Measurements from ENCODE around the gene HOMER1.

The HOMER1 gene

GRCh38 chr5:79512471-79513307 lies 1.2 kb downstream of the HOMER1 start:
- peak; percentile 41 for DNase-seq (ENCODE audit: low read depth)
- H3K4me3 ChIP-seq (replicated peaks; ENCODE audit: low read depth, low read length), result peak overlapping the region; percentile 81

GRCh38 chr5:79512049-79512448 lies 1.9 kb downstream of the HOMER1 start:
- peak overlapping the region; percentile 81 for H3K4me3 ChIP-seq (replicated peaks; ENCODE audit: low read depth, low read length)
- TF ChIP-seq CTCF (IDR thresholded peaks at IDR 0.05; ENCODE audit: low read length, missing control alignments), result no peak
- no peak for DNase-seq (ENCODE audit: low read depth)

More at GRCh38 chr5:79512471-79513307, 1.2 kb downstream of the HOMER1 start:
- no peak for TF ChIP-seq CTCF (IDR thresholded peaks at IDR 0.05; ENCODE audit: low read length, missing control alignments)

- no peak overlapping the region for H3K4me3 ChIP-seq (replicated peaks; ENCODE audit: low read depth, low read length)
- DNase-seq (ENCODE audit: low read depth), result no peak
- TF ChIP-seq CTCF (IDR thresholded peaks at IDR 0.05; ENCODE audit: low read length, missing control alignments), result no peak
These were observed 3.3 kb downstream of the HOMER1 start for GRCh38 chr5:79510638-79511037.

- DNase-seq (ENCODE audit: low read depth), result no peak
- TF ChIP-seq CTCF (IDR thresholded peaks at IDR 0.05; ENCODE audit: low read length, missing control alignments), result no peak
These were observed 4.6 kb downstream of the HOMER1 start for GRCh38 chr5:79509244-79509885.

GRCh38 chr5:79508794-79509193 lies 5.1 kb downstream of the HOMER1 start:
- H3K4me3 ChIP-seq (replicated peaks; ENCODE audit: low read depth, low read length), result no peak overlapping the region
- no peak for DNase-seq (ENCODE audit: low read depth)
- TF ChIP-seq CTCF (IDR thresholded peaks at IDR 0.05; ENCODE audit: low read length, missing control alignments), result no peak

More at GRCh38 chr5:79509244-79509885, 4.6 kb downstream of the HOMER1 start:
- H3K4me3 ChIP-seq (replicated peaks; ENCODE audit: low read depth, low read length), result no peak overlapping the region

GRCh38 chr5:79508354-79508753 lies 5.6 kb downstream of the HOMER1 start:
- no peak for TF ChIP-seq CTCF (IDR thresholded peaks at IDR 0.05; ENCODE audit: low read length, missing control alignments)
- H3K4me3 ChIP-seq (replicated peaks; ENCODE audit: low read depth, low read length), result no peak overlapping the region
- DNase-seq (ENCODE audit: low read depth), result no peak

All from fibroblast of pulmonary artery (primary cell).